Neutrophil (primary cell): ENCODE measurements around the gene MTG2.

Experiments
- H3K27ac ChIP-seq: fragments of 200-600 bp; sonication (generic); 2 replicates; pipeline ENCODE4 v1.5.1; 2016; ENCODE audit warnings: mild to moderate bottlenecking, moderate library complexity
- H3K27me3 ChIP-seq: fragments of 200-600 bp; sonication (generic); 2 replicates; pipeline ENCODE4 v1.6.0; 2016; ENCODE audit warnings: mild to moderate bottlenecking
- H3K36me3 ChIP-seq: fragments of 200-600 bp; sonication (generic); 2 replicates; pipeline ENCODE4 v1.5.1; 2017
- H3K4me1 ChIP-seq, 2 experiments: fragments of 200-600 bp in 1 of 2; sonication (generic) in 1 of 2; 1 replicate in 1 of 2; 2 replicates in 1 of 2; pipeline versions ENCODE4 v1.5.1 to v1.6.1; 2013 to 2016; ENCODE audit warnings: low read depth in 1 of 2, low read length in 1 of 2, mild to moderate bottlenecking in 1 of 2, moderate library complexity in 1 of 2; ENCODE audit not compliant: control insufficient read depth in 1 of 2, insufficient read depth in 1 of 2
- H3K4me3 ChIP-seq, 2 experiments: fragments of 200-600 bp in 1 of 2; sonication (generic) in 1 of 2; 1 replicate in 1 of 2; 2 replicates in 1 of 2; pipeline ENCODE4 v1.5.1; 2013 to 2016; ENCODE audit warnings: low read depth in 1 of 2, low read length in 1 of 2, mild to moderate bottlenecking in 1 of 2, moderate library complexity in 1 of 2
- H3K9me3 ChIP-seq: fragments of 200-600 bp; sonication (generic); 2 replicates; pipeline ENCODE4 v1.5.1; 2016
- CTCF ChIP-seq: fragments of 200-600 bp; sonication (generic); IDR thresholded peaks from 2 replicates; pipeline ENCODE4 v1.5.1; 2016; ENCODE audit warnings: antibody characterized with exemption

Gene MTG2

DNA sequence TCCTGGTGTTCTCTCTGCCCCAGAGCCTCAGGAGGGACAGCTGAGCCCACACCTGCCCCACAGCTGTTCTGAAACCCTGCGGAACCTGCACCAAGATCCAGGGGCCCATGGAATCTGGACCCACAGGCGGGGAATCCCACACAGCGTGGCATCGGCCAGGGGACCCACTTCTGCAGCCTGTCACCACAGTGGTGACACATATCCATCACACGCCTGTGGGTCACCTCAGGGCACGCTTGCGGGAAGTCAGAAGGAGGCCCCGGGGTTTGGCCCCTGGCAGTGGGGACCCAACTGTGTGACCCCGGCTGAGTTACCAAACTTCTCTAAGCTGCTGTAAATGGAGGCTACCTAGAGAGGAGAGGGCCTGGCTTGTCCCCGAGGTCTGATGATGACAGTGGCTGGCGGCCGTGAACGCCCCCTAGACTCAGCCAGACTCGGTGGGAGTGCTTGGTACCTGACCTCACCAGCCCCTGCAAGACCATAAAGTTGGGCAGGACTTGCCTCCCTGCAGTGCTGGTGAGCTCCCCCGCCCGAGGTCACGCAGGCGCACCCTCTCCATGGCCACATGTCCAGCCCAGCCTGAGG lies 39.5 kb downstream of the MTG2 start:
- Histone ChIP-seq H3K36me3 (no peaks in the 10 kb centered on the region), H3K9me3 (no peaks in the 10 kb centered on the region), H3K4me1 (peaks cover 4 to 13% of the 10 kb centered on the region in 2 experiments), H3K27me3 (peaks cover 99% of the 10 kb centered on the region), H3K27ac (no peak overlapping the region), H3K4me3 (no peak overlapping the region)
- no peak for TF ChIP-seq CTCF

- Histone ChIP-seq H3K27me3 (peaks cover 99% of the 10 kb centered on the region), H3K9me3 (no peaks in the 10 kb centered on the region), H3K36me3 (no peaks in the 10 kb centered on the region), H3K4me3 (no peak overlapping the region), H3K4me1 (peaks cover 4 to 13% of the 10 kb centered on the region in 2 experiments), H3K27ac (no peak overlapping the region)
- no peak for TF ChIP-seq CTCF
These were observed 40.1 kb downstream of the MTG2 start for GRCh38 chr20:62222972-62223371.

- H3K27me3 ChIP-seq = peaks cover 99% of the 10 kb centered on the region
These were observed 40.7 kb downstream of the MTG2 start for GRCh38 chr20:62223571-62223970.

GRCh38 chr20:62224113-62224855 lies 41.5 kb downstream of the MTG2 start:
- Histone ChIP-seq H3K4me3 (no peak overlapping the region), H3K36me3 (no peaks in the 10 kb centered on the region), H3K9me3 (no peaks in the 10 kb centered on the region), H3K27ac (no peak overlapping the region), H3K27me3 (peaks cover 95% of the 10 kb centered on the region), H3K4me1 (peaks cover 3 to 8% of the 10 kb centered on the region in 2 experiments)
- no peak for TF ChIP-seq CTCF

More at GRCh38 chr20:62223571-62223970, 40.7 kb downstream of the MTG2 start:
- Histone ChIP-seq H3K9me3 (no peaks in the 10 kb centered on the region), H3K27ac (no peak overlapping the region), H3K4me3 (no peak overlapping the region), H3K36me3 (no peaks in the 10 kb centered on the region), H3K4me1 (peaks cover 4 to 13% of the 10 kb centered on the region in 2 experiments)
- no peak for TF ChIP-seq CTCF

DNA sequence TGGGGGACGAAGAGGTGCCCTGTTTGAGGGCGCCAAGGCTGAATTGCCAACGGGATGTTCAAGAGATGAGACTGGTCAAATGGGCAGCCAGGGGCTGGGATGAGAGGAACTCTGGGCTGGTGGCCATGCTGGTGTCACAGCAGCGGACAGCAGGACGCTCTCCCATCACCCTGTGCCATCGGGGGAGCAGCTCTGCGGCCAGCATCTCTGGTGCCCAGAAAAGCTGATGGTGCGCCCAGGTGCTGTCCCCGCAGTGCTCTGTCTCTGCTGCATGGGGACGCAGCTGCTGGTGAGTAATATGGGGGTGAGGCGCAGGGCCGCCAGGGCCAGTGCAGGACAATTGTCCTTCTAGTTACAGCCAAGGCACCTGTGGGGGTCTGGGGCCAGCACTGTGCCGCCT lies 42.2 kb downstream of the MTG2 start:
- H3K36me3 ChIP-seq = no peaks in the 10 kb centered on the region
- no peak for TF ChIP-seq CTCF
- no peak overlapping the region for H3K27ac ChIP-seq
- peaks cover 88% of the 10 kb centered on the region for H3K27me3 ChIP-seq
- peaks cover 0 to 5% of the 10 kb centered on the region in 2 experiments for H3K4me1 ChIP-seq
- no peak overlapping the region for H3K4me3 ChIP-seq
- H3K9me3 ChIP-seq = no peaks in the 10 kb centered on the region
